OCI-LY1 (cell line): Measurements from ENCODE around the gene ALDH3A2.

ENCODE experiments used
- EZH2 ChIP-seq: fragments of 200-600 bp; sonication (generic), shearing (Covaris generic); IDR thresholded peaks from 2 replicates; pipeline ENCODE4 v1.8.0; 2017; ENCODE audit warnings: borderline replicate concordance, mixed run types, mild to moderate bottlenecking, antibody characterized with exemption, low read length, moderate library complexity, mixed read lengths
- TF ChIP-seq, protein P1 (sequence below): fragments of 200-600 bp; sonication (generic), shearing (Covaris generic); IDR thresholded peaks from 2 replicates; pipeline ENCODE4 v1.5.1; 2017; ENCODE audit warnings: mild to moderate bottlenecking, antibody characterized with exemption, low read length, moderate library complexity, mixed read lengths

DNA sequence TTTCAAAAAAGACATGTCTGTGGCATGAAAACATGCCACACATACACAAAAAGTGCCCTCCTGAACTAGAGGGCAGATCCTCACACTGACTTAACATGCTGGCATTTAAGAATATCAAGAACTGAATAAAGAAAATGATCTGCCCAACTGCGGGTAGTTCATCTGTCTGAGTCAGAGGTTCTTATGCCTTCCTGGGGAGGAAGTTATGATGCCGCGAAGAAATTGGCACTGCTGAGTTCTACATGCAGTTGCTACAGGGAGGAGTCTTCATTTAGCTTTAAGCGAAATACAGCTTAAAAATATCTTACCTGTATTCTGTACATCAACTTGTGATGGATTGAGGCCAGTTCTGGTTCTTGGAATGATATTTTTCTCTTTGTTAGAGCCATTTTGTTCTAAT lies 6.3 kb downstream of the ALDH3A2 start:
- TF ChIP-seq, protein P1, sequence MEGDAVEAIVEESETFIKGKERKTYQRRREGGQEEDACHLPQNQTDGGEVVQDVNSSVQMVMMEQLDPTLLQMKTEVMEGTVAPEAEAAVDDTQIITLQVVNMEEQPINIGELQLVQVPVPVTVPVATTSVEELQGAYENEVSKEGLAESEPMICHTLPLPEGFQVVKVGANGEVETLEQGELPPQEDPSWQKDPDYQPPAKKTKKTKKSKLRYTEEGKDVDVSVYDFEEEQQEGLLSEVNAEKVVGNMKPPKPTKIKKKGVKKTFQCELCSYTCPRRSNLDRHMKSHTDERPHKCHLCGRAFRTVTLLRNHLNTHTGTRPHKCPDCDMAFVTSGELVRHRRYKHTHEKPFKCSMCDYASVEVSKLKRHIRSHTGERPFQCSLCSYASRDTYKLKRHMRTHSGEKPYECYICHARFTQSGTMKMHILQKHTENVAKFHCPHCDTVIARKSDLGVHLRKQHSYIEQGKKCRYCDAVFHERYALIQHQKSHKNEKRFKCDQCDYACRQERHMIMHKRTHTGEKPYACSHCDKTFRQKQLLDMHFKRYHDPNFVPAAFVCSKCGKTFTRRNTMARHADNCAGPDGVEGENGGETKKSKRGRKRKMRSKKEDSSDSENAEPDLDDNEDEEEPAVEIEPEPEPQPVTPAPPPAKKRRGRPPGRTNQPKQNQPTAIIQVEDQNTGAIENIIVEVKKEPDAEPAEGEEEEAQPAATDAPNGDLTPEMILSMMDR = no peak
- TF ChIP-seq EZH2 = no peak
